ENCODE data around the gene NR1D1.
"Not testable (repeated sequence)": the region's sequence is repeated elsewhere in the genome, so short reads cannot be mapped to it uniquely, and the experiment has no call there.

Gene NR1D1

GRCh38 chr17:40100419-40100668, at the start of gene NR1D1:
NR1D1 (minus strand) TSS chr17:40100589; CDS start chr17:40100094, 495 bp downstream.
- DNase-seq (ENCODE audit: extremely low read depth in 1 of 2, low read depth in 1 of 2): no peak

- DNase-seq (ENCODE audit: extremely low read depth in 1 of 2, low read depth in 1 of 2): no peak
Observed at GRCh38 chr17:40148527-40148926, 48.1 kb upstream of the NR1D1 start.

- DNase-seq (ENCODE audit: extremely low read depth in 1 of 2, low read depth in 1 of 2): no peak
Observed at GRCh38 chr17:40145476-40145875, 45.1 kb upstream of the NR1D1 start.

- not testable (repeated sequence) for DNase-seq (ENCODE audit: extremely low read depth in 1 of 2, low read depth in 1 of 2)
Observed at GRCh38 chr17:40143166-40143565, 42.8 kb upstream of the NR1D1 start.

- DNase-seq (ENCODE audit: extremely low read depth in 1 of 2, low read depth in 1 of 2): no peak
Observed at GRCh38 chr17:40139566-40140058, 39.2 kb upstream of the NR1D1 start.

GRCh38 chr17:40135817-40136216, 35.4 kb upstream of the NR1D1 start:
- no peak for DNase-seq (ENCODE audit: extremely low read depth in 1 of 2, low read depth in 1 of 2)

GRCh38 chr17:40134184-40134583, 33.8 kb upstream of the NR1D1 start:
- no peak for DNase-seq (ENCODE audit: extremely low read depth in 1 of 2, low read depth in 1 of 2)

- DNase-seq (ENCODE audit: extremely low read depth in 1 of 2, low read depth in 1 of 2): no peak
Observed at GRCh38 chr17:40130352-40131042, 30.1 kb upstream of the NR1D1 start.

- no peak for DNase-seq (ENCODE audit: extremely low read depth in 1 of 2, low read depth in 1 of 2)
Observed at GRCh38 chr17:40129498-40129897, 29.1 kb upstream of the NR1D1 start.

- DNase-seq (ENCODE audit: extremely low read depth in 1 of 2, low read depth in 1 of 2): no peak
Observed at GRCh38 chr17:40124279-40125141, 24.1 kb upstream of the NR1D1 start.

- no peak for DNase-seq (ENCODE audit: extremely low read depth in 1 of 2, low read depth in 1 of 2)
Observed at GRCh38 chr17:40123811-40124114, 23.4 kb upstream of the NR1D1 start.

GRCh38 chr17:40122999-40123810, 22.8 kb upstream of the NR1D1 start:
- DNase-seq (ENCODE audit: extremely low read depth in 1 of 2, low read depth in 1 of 2): no peak

- DNase-seq (ENCODE audit: extremely low read depth in 1 of 2, low read depth in 1 of 2): no peak
Observed at GRCh38 chr17:40122136-40122998, 22.0 kb upstream of the NR1D1 start.

GRCh38 chr17:40121181-40122135, 21.1 kb upstream of the NR1D1 start, which contains the start of gene MSL1:
MSL1 (plus strand) TSS chr17:40121971; CDS start chr17:40122613, 642 bp downstream.
- DNase-seq (ENCODE audit: extremely low read depth in 1 of 2, low read depth in 1 of 2): peak; percentile 71 to 74

GRCh38 chr17:40115101-40115436, 14.7 kb upstream of the NR1D1 start:
- no peak for DNase-seq (ENCODE audit: extremely low read depth in 1 of 2, low read depth in 1 of 2)

GRCh38 chr17:40113907-40114245, 13.5 kb upstream of the NR1D1 start:
- no peak for DNase-seq (ENCODE audit: extremely low read depth in 1 of 2, low read depth in 1 of 2)

GRCh38 chr17:40113110-40113906, 12.9 kb upstream of the NR1D1 start:
- DNase-seq (ENCODE audit: extremely low read depth in 1 of 2, low read depth in 1 of 2): peak; percentile 77 to 93

- DNase-seq (ENCODE audit: extremely low read depth in 1 of 2, low read depth in 1 of 2): no peak
Observed at GRCh38 chr17:40112718-40113109, 12.3 kb upstream of the NR1D1 start.

- no peak for DNase-seq (ENCODE audit: extremely low read depth in 1 of 2, low read depth in 1 of 2)
Observed at GRCh38 chr17:40112191-40112711, 11.9 kb upstream of the NR1D1 start.

Measured in stimulated activated CD8-positive, alpha-beta memory T cell treated with anti-CD3 and anti-CD28 coated beads, Interleukin-7, amount 100 ng/mL, for 48 hours (primary cell).